ENCODE measurements around the gene CLTRN. TPM values are rescaled to one million over a fixed set of nuclear protein-coding genes. Genes with fewer than 3 reads are reported as not detected.

CLTRN gene
- total RNA-seq, 6 donors from 2014 or later, result 0.88 to 7.9 (median 1.3) TPM; not detected in 1

DNA sequence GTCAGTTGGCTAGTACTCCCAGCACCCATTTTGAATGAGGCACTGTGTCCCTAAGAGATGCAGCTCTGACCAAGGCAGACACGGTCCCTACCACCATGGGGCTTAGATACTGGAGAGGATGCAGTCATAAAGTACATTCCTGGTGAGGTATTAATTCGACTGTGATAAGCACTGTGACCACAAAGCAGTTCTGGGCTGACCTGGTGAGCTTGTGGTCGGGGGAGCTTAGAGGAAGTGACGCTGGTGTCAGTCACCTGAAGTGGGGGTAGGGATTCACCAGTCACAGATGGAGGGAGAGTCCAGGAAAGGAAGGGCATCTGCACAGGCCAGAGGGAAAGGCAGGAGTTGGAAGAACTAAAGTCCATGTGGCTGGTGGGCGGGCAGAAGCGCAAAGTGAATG is 15.8 kb upstream of the CLTRN start:
- TF ChIP-seq POLR2A (IDR thresholded peaks at IDR 0.05) (no peak), POLR2AphosphoS5 (IDR thresholded peaks at IDR 0.05) (no peak), EP300 (IDR thresholded peaks at IDR 0.05) (no peak)
- TF ChIP-seq, protein P1, sequence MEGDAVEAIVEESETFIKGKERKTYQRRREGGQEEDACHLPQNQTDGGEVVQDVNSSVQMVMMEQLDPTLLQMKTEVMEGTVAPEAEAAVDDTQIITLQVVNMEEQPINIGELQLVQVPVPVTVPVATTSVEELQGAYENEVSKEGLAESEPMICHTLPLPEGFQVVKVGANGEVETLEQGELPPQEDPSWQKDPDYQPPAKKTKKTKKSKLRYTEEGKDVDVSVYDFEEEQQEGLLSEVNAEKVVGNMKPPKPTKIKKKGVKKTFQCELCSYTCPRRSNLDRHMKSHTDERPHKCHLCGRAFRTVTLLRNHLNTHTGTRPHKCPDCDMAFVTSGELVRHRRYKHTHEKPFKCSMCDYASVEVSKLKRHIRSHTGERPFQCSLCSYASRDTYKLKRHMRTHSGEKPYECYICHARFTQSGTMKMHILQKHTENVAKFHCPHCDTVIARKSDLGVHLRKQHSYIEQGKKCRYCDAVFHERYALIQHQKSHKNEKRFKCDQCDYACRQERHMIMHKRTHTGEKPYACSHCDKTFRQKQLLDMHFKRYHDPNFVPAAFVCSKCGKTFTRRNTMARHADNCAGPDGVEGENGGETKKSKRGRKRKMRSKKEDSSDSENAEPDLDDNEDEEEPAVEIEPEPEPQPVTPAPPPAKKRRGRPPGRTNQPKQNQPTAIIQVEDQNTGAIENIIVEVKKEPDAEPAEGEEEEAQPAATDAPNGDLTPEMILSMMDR (IDR thresholded peaks at IDR 0.05), result no peak
- ATAC-seq (ENCODE audit: low FRiP score in 2 of 2) (no peak), DNase-seq (no peak)
- Histone ChIP-seq H3K36me3 (peaks cover 0 to 15% (median 0%) of the 10 kb centered on the region in 4 donors), H3K4me1 (peaks cover 6 to 17% (median 12%) of the 10 kb centered on the region in 4 donors), H3K9me3 (no peaks in the 10 kb centered on the region), H3K4me3 (no peak overlapping the region), H3K27me3 (no peaks in the 10 kb centered on the region), H3K27ac (no peak overlapping the region)
- 82 to 85% methylated on average over 5 to 6 of the region's 6 CpGs for WGBS, 2 donors

DNA sequence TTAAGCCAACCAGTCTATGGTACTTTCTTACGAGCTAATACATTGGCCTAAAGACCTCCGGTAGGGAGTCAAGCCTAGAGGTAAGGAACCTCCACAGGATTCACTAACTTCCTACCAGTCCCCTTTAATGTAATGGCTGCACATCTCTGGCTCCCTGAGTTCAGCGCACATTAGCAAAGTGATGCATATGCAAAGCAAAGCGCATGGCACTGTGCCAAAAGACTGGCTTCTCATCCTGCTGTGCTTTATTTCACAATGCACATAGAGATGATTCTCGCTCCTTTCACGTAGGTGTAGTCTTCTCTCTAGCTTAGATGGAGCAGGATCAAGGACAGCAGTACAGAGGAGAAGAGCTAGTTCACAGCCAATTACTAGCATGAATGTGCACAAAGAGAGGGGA is 14.6 kb upstream of the CLTRN start:
- TF ChIP-seq POLR2AphosphoS5 (IDR thresholded peaks at IDR 0.05) (no peak), EP300 (IDR thresholded peaks at IDR 0.05) (no peak), POLR2A (IDR thresholded peaks at IDR 0.05) (no peak)
- TF ChIP-seq, protein P1 (IDR thresholded peaks at IDR 0.05), result no peak

DNA sequence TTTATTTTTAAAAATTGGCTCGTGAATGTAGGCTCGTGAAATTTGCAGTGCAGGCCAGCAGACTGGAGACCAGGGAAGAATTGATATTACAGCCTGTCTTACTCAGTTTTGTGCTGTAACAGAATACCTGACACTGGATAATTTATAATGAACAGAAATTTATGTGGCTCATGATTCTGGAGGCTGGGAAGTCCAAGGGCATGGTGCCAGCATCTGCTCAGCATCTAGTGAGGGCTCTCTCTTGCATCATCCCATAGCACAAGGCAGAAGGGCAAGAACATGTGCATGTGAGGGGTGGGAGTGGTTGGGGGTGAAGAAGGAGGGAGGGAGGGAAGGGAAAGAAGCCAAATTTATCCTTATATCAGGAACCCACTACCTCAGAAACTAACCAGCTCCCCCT is 13.7 kb upstream of the CLTRN start:
- DNase-seq, result no peak
- H3K27me3 ChIP-seq, result no peaks in the 10 kb centered on the region
- no peak overlapping the region for H3K4me3 ChIP-seq
- H3K36me3 ChIP-seq, result peaks cover 0 to 15% (median 0%) of the 10 kb centered on the region in 4 donors
- no peak overlapping the region for H3K27ac ChIP-seq
- 88 to 95% methylated on average over 2 of the region's 2 CpGs for WGBS, 2 donors
- TF ChIP-seq POLR2A (IDR thresholded peaks at IDR 0.05) (no peak), EP300 (IDR thresholded peaks at IDR 0.05) (no peak), POLR2AphosphoS5 (IDR thresholded peaks at IDR 0.05) (no peak)
- TF ChIP-seq, protein P1 (IDR thresholded peaks at IDR 0.05), result no peak
- no peaks in the 10 kb centered on the region for H3K9me3 ChIP-seq
- no peak for ATAC-seq (ENCODE audit: low FRiP score in 2 of 2)
- peaks cover 6 to 25% (median 16%) of the 10 kb centered on the region in 4 donors for H3K4me1 ChIP-seq

More for the DNA sequence above, 14.6 kb upstream of the CLTRN start:
- no peak overlapping the region for H3K27ac ChIP-seq
- DNase-seq, result no peak
- no peak overlapping the region for H3K4me3 ChIP-seq
- H3K4me1 ChIP-seq, result peaks cover 6 to 19% (median 13%) of the 10 kb centered on the region in 4 donors
- WGBS, 2 donors, result 85 to 86% methylated on average over 6 of the region's 6 CpGs
- ATAC-seq (ENCODE audit: low FRiP score in 2 of 2), result no peak
- H3K27me3 ChIP-seq, result no peaks in the 10 kb centered on the region
- H3K36me3 ChIP-seq, result peaks cover 0 to 15% (median 0%) of the 10 kb centered on the region in 4 donors
- H3K9me3 ChIP-seq, result no peaks in the 10 kb centered on the region

DNA sequence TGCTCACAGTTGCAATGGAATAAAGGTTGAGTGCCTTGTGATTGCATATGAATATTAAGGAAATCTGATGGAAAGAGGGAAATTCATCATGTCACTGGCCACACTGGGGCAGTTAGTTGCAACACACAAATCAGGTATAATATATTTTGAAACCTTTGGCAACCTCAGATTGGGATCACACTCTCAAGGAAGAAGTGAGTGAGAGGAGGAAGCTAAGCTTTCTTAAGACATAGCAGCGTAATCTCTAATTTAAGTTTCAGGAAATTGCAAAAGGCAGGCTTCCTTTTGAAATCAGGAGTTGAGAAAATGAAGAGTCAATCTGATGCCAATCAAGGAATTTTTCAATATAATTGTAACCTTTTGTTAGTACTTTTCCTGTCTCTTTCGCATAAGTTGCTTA is 12.3 kb upstream of the CLTRN start:
- Histone ChIP-seq H3K4me3 (peak overlapping the region in 1 of 4 donors; percentile 86), H3K4me1 (peaks cover 6 to 25% (median 16%) of the 10 kb centered on the region in 4 donors), H3K9me3 (no peaks in the 10 kb centered on the region), H3K27me3 (no peaks in the 10 kb centered on the region), H3K36me3 (peaks cover 0 to 15% (median 0%) of the 10 kb centered on the region in 4 donors), H3K27ac (peak overlapping the region in 3 of 4 donors; percentile 15 to 97 (median 95))
- DNase-seq (no peak), ATAC-seq (ENCODE audit: low FRiP score in 2 of 2) (no peak)
- no peak for TF ChIP-seq POLR2AphosphoS5 (IDR thresholded peaks at IDR 0.05)
- no peak for TF ChIP-seq POLR2A (IDR thresholded peaks at IDR 0.05)
- TF ChIP-seq, protein P1 (IDR thresholded peaks at IDR 0.05), result no peak
- TF ChIP-seq EP300 (IDR thresholded peaks at IDR 0.05), result no peak
- 57 to 68% methylated on average over 2 of the region's 2 CpGs for WGBS, 2 donors

DNA sequence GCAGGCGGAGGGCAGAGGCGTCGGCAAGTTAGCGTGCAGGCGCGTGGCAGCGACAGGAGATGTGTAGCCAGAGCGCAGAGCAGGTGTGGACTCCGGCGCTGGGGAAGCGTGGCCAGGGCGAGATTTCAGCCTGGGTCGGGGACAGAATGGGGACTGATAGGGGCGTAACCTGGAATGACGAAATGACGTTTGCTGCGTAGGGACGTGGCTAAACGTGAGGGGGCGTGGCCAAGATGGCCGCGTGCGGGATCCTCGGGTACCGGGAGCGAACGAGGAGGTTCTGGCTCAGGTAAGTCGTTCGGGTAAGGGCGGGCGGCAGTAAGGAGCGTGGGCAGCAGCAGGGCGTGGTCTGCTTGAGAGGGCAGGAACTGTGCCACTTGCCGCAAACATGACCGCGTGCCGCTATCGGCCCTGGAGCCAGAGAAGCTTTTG is 10.9 kb upstream of the CLTRN start:
- peaks cover 0 to 9% (median 0%) of the 10 kb centered on the region in 4 donors for H3K36me3 ChIP-seq
- H3K4me1 ChIP-seq, result peaks cover 6 to 25% (median 16%) of the 10 kb centered on the region in 4 donors
- no peaks in the 10 kb centered on the region for H3K27me3 ChIP-seq
- WGBS, 2 donors, result 1% methylated on average over 20 to 31 of the region's 38 CpGs
- peak; percentile 87 to 89 for DNase-seq
- ATAC-seq (ENCODE audit: low FRiP score in 2 of 2), result peak; percentile 91 to 92
- TF ChIP-seq, protein P1 (IDR thresholded peaks at IDR 0.05), result no peak
- TF ChIP-seq POLR2A (IDR thresholded peaks at IDR 0.05) (peak in 1 of 4 donors; percentile 55), EP300 (IDR thresholded peaks at IDR 0.05) (peak in 1 of 4 donors; percentile 3), POLR2AphosphoS5 (IDR thresholded peaks at IDR 0.05) (peak in 1 of 2 donors; percentile 21)
- H3K4me3 ChIP-seq, result peak overlapping the region; percentile 59 to 86 (median 72)
- no peaks in the 10 kb centered on the region for H3K9me3 ChIP-seq
- peak overlapping the region; percentile 95 to 99 (median 97) for H3K27ac ChIP-seq

All from upper lobe of left lung (tissue), 6 donors.